ENCODE data around the gene NISCH. TPM values are rescaled to one million over a fixed set of nuclear protein-coding genes. Genes with fewer than 3 reads are reported as not detected.

NISCH gene
- total and polyA plus RNA-seq, 2 of the 8 experiments (the other 6 are each of a cell fraction or from before 2014, with no cell fraction given), result 71.2 to 71.9 TPM

GRCh38 chr3:52520141-52520667 is 64.8 kb downstream of the NISCH start (continued):
- TF ChIP-seq, protein P1, sequence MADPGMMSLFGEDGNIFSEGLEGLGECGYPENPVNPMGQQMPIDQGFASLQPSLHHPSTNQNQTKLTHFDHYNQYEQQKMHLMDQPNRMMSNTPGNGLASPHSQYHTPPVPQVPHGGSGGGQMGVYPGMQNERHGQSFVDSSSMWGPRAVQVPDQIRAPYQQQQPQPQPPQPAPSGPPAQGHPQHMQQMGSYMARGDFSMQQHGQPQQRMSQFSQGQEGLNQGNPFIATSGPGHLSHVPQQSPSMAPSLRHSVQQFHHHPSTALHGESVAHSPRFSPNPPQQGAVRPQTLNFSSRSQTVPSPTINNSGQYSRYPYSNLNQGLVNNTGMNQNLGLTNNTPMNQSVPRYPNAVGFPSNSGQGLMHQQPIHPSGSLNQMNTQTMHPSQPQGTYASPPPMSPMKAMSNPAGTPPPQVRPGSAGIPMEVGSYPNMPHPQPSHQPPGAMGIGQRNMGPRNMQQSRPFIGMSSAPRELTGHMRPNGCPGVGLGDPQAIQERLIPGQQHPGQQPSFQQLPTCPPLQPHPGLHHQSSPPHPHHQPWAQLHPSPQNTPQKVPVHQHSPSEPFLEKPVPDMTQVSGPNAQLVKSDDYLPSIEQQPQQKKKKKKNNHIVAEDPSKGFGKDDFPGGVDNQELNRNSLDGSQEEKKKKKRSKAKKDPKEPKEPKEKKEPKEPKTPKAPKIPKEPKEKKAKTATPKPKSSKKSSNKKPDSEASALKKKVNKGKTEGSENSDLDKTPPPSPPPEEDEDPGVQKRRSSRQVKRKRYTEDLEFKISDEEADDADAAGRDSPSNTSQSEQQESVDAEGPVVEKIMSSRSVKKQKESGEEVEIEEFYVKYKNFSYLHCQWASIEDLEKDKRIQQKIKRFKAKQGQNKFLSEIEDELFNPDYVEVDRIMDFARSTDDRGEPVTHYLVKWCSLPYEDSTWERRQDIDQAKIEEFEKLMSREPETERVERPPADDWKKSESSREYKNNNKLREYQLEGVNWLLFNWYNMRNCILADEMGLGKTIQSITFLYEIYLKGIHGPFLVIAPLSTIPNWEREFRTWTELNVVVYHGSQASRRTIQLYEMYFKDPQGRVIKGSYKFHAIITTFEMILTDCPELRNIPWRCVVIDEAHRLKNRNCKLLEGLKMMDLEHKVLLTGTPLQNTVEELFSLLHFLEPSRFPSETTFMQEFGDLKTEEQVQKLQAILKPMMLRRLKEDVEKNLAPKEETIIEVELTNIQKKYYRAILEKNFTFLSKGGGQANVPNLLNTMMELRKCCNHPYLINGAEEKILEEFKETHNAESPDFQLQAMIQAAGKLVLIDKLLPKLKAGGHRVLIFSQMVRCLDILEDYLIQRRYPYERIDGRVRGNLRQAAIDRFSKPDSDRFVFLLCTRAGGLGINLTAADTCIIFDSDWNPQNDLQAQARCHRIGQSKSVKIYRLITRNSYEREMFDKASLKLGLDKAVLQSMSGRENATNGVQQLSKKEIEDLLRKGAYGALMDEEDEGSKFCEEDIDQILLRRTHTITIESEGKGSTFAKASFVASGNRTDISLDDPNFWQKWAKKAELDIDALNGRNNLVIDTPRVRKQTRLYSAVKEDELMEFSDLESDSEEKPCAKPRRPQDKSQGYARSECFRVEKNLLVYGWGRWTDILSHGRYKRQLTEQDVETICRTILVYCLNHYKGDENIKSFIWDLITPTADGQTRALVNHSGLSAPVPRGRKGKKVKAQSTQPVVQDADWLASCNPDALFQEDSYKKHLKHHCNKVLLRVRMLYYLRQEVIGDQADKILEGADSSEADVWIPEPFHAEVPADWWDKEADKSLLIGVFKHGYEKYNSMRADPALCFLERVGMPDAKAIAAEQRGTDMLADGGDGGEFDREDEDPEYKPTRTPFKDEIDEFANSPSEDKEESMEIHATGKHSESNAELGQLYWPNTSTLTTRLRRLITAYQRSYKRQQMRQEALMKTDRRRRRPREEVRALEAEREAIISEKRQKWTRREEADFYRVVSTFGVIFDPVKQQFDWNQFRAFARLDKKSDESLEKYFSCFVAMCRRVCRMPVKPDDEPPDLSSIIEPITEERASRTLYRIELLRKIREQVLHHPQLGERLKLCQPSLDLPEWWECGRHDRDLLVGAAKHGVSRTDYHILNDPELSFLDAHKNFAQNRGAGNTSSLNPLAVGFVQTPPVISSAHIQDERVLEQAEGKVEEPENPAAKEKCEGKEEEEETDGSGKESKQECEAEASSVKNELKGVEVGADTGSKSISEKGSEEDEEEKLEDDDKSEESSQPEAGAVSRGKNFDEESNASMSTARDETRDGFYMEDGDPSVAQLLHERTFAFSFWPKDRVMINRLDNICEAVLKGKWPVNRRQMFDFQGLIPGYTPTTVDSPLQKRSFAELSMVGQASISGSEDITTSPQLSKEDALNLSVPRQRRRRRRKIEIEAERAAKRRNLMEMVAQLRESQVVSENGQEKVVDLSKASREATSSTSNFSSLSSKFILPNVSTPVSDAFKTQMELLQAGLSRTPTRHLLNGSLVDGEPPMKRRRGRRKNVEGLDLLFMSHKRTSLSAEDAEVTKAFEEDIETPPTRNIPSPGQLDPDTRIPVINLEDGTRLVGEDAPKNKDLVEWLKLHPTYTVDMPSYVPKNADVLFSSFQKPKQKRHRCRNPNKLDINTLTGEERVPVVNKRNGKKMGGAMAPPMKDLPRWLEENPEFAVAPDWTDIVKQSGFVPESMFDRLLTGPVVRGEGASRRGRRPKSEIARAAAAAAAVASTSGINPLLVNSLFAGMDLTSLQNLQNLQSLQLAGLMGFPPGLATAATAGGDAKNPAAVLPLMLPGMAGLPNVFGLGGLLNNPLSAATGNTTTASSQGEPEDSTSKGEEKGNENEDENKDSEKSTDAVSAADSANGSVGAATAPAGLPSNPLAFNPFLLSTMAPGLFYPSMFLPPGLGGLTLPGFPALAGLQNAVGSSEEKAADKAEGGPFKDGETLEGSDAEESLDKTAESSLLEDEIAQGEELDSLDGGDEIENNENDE (IDR thresholded peaks at IDR 0.05; ENCODE audit: insufficient replicate concordance, low read length), result no peak
- no peak for TF ChIP-seq POLR2AphosphoS5 (IDR thresholded peaks at IDR 0.05; ENCODE audit: low read depth, low read length)
- no peak for TF ChIP-seq CEBPB (IDR thresholded peaks at IDR 0.05; ENCODE audit: low read depth, low read length)
- TF ChIP-seq HDAC6 (IDR thresholded peaks at IDR 0.05; ENCODE audit: low read depth, low read length), result no peak
- TF ChIP-seq GABPA (IDR thresholded peaks at IDR 0.05; ENCODE audit: borderline replicate concordance, insufficient read depth, low read length), result no peak
- TF ChIP-seq RAD21 (IDR thresholded peaks at IDR 0.05 in 1 of 2, conservative IDR thresholded peaks at IDR 0.05 in 1 of 2; ENCODE audit: low read depth in 2 of 2, low read length in 2 of 2), result no peak
- no peak for TF ChIP-seq TBP (IDR thresholded peaks at IDR 0.05; ENCODE audit: low read depth, low read length)
- TF ChIP-seq FOSL1 (IDR thresholded peaks at IDR 0.05; ENCODE audit: insufficient read depth, low read depth, low read length), result no peak
- TF ChIP-seq, protein P2, sequence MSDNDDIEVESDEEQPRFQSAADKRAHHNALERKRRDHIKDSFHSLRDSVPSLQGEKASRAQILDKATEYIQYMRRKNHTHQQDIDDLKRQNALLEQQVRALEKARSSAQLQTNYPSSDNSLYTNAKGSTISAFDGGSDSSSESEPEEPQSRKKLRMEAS (IDR thresholded peaks at IDR 0.05), result no peak
- TF ChIP-seq SAP30 (IDR thresholded peaks at IDR 0.05; ENCODE audit: insufficient read depth, insufficient replicate concordance, low read length), result no peak

All from H1 (cell line).